Measurements from ENCODE around the gene PPIE. TPM values are rescaled to one million over a fixed set of nuclear protein-coding genes. Genes with fewer than 3 reads are reported as not detected.

The PPIE gene
- total and polyA plus RNA-seq, 2 of the 8 experiments (the other 6 are each of a cell fraction or from before 2014, with no cell fraction given), result 38.9 to 56.1 TPM

- Histone ChIP-seq H2BK15ac (ENCODE audit: low read length) (no peak overlapping the region), H2BK5ac (ENCODE audit: low read depth, low read length) (no peak overlapping the region), H2BK20ac (ENCODE audit: low read length) (no peak overlapping the region), H3K4ac (replicated peaks; ENCODE audit: insufficient read length, low read depth, low read length) (no peak overlapping the region), H3K23me2 (ENCODE audit: low read depth, low read length) (peaks cover 5% of the 10 kb centered on the region; the same call in 1 of the 2 replicates), H3K4me2 (ENCODE audit: insufficient read depth in 1 of 2, low read depth in 2 of 2, low read length in 2 of 2) (no peak overlapping the region; a peak in 1 of 4 replicates), H4K5ac (ENCODE audit: insufficient read length, low read depth, low read length) (no peak overlapping the region), H3K79me2 (ENCODE audit: control insufficient read depth in 1 of 2, insufficient read depth in 2 of 2, low read length in 2 of 2) (no peaks in the 10 kb centered on the region), H3K4me1 (replicated peaks in 1 of 4; ENCODE audit: control insufficient read depth in 3 of 4, insufficient read depth in 4 of 4, low read length in 3 of 4) (peaks cover 0 to 19% (median 7%) of the 10 kb centered on the region in 4 experiments; a peak in 5 of 7 replicates), H3K14ac (ENCODE audit: insufficient read length) (no peak overlapping the region), H3K4me3 (ENCODE audit: extremely low read depth in 1 of 4, insufficient read depth in 2 of 4, low read depth in 3 of 4, low read length in 4 of 4) (no peak overlapping the region), H3K27me3 (replicated peaks in 1 of 4; ENCODE audit: control insufficient read depth in 3 of 4, extremely low read depth in 1 of 4, insufficient read depth in 3 of 4, low read length in 3 of 4) (peaks cover 76 to 94% (median 89%) of the 10 kb centered on the region in 4 experiments), H3K18ac (ENCODE audit: extremely low read depth, low read length) (no peak overlapping the region), H2AFZ (ENCODE audit: low read length) (no peak overlapping the region), H4K91ac (replicated peaks; ENCODE audit: insufficient read length, low read length) (no peak overlapping the region), H3K9me3 (ENCODE audit: insufficient read depth in 2 of 2, low read depth in 1 of 2, low read length in 1 of 2) (no peaks in the 10 kb centered on the region), H2BK12ac (ENCODE audit: low read depth, low read length) (no peak overlapping the region), H3K79me1 (ENCODE audit: low read depth, low read length) (no peaks in the 10 kb centered on the region), H3K36me3 (ENCODE audit: control insufficient read depth in 2 of 4, insufficient read depth in 4 of 4, low read length in 3 of 4) (no peaks in the 10 kb centered on the region), H3K27ac (ENCODE audit: low read depth, low read length) (no peak overlapping the region), H3K56ac (replicated peaks; ENCODE audit: insufficient read length, low read depth, low read length) (no peak overlapping the region), H4K20me1 (replicated peaks in 1 of 2; ENCODE audit: control insufficient read depth in 1 of 2, insufficient read depth in 2 of 2, low read length in 2 of 2) (peaks cover 0 to 8% of the 10 kb centered on the region in 2 experiments), H2AK5ac (ENCODE audit: low read depth, low read length) (0 out of 2 replicates have a peak overlapping the region, but pooled peaks have one; percentile 24), H3K23ac (ENCODE audit: insufficient read length) (no peak overlapping the region), H3K9ac (replicated peaks in 1 of 4; ENCODE audit: extremely low read depth in 1 of 4, low read depth in 3 of 4, low read length in 3 of 4) (no peak overlapping the region), H2BK120ac (replicated peaks; ENCODE audit: low read depth, low read length) (no peak overlapping the region), H4K8ac (ENCODE audit: extremely low read depth, insufficient read depth, low read length) (no peak overlapping the region)
- 18% methylated on average over 2 of the region's 2 CpGs; no CpG with 5 or more reads in 1 of the 2 experiments for WGBS, 2 experiments (ENCODE audit: extremely low coverage in 1 of 2, insufficient coverage in 1 of 2, insufficient read length in 1 of 2, insufficient replicate concordance in 2 of 2, low coverage in 1 of 2, low lambda C conversion rate in 2 of 2, missing lambda C conversion rate in 1 of 2)
- no peak for FAIRE-seq
- ChIA-PET CTCF (ENCODE audit: partially characterized antibody) (interaction anchor here (1.0 to 5.0 kb wide), 8 partner anchors 10 to 35 kb away, joined by 3 to 40 read pairs (median 8); partner anchors contain the start of gene NT5C1A), POLR2A (ENCODE audit: partially characterized antibody) (interaction anchor here (1.3 to 5.7 kb wide), 2 partner anchors 10 to 65 kb away, joined by 3 to 32 read pairs; no protein-coding TSS in a partner anchor)
- no peak for DNase-seq (ENCODE audit: low read depth in 1 of 2, low spot score in 2 of 2)
- no peak for TF ChIP-seq HDAC2 (IDR thresholded peaks at IDR 0.05; ENCODE audit: borderline replicate concordance in 1 of 2, low read depth in 2 of 2, low read length in 2 of 2)
- TF ChIP-seq TCF12 (IDR thresholded peaks at IDR 0.05; ENCODE audit: low read depth, low read length), result no peak
- no peak for TF ChIP-seq SP4 (IDR thresholded peaks at IDR 0.05; ENCODE audit: low read length)
- TF ChIP-seq FOSL1 (IDR thresholded peaks at IDR 0.05; ENCODE audit: insufficient read depth, low read depth, low read length), result no peak
- no peak for TF ChIP-seq SRF (IDR thresholded peaks at IDR 0.05; ENCODE audit: low read depth, low read length)
- TF ChIP-seq EGR1 (IDR thresholded peaks at IDR 0.05; ENCODE audit: borderline replicate concordance, low read depth, low read length), result no peak
- TF ChIP-seq SIRT6 (IDR thresholded peaks at IDR 0.05; ENCODE audit: low read length), result no peak
- TF ChIP-seq CTCF (IDR thresholded peaks at IDR 0.05; ENCODE audit: control extremely low read depth in 1 of 3, insufficient read depth in 1 of 3, low read depth in 1 of 3, low read length in 3 of 3), result no peak
- no peak for TF ChIP-seq CEBPB (IDR thresholded peaks at IDR 0.05; ENCODE audit: low read depth, low read length)
- TF ChIP-seq, protein P1, sequence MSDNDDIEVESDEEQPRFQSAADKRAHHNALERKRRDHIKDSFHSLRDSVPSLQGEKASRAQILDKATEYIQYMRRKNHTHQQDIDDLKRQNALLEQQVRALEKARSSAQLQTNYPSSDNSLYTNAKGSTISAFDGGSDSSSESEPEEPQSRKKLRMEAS (IDR thresholded peaks at IDR 0.05), result no peak
- TF ChIP-seq ZNF274 (IDR thresholded peaks at IDR 0.05; ENCODE audit: borderline replicate concordance, extremely low read depth, low read length), result no peak
Observed at GRCh38 chr1:39690225-39690624, 48.5 kb upstream of the PPIE start.
